Central memory CD8-positive, alpha-beta T cell (primary cell): ENCODE measurements around the gene NR1D1.

Source experiments
- ATAC-seq: fragments of 150-1000 bp; cut with Tn5 transposase; replicated peaks from 2 replicates; pipeline ENCODE4 v1.10.0; 2022; ENCODE audit warnings: mild to moderate bottlenecking, moderate FRiP score, moderate number of reproducible peaks; ENCODE audit not compliant: poor library complexity, severe bottlenecking; ENCODE audit errors: extremely low read depth
- DNase-seq, 2 donors: peaks; one replicate each; pipeline ENCODE4 v3.0.0; 2021; ENCODE audit warnings: low spot score in 2 of 2
- H3K27ac Mint-ChIP-seq: one replicate; pipeline ENCODE4 v1.8.0; 2022; ENCODE audit warnings: low read depth, mild to moderate bottlenecking, moderate library complexity, mixed read lengths
- H3K27me3 Mint-ChIP-seq: one replicate; pipeline ENCODE4 v1.8.0; 2022; ENCODE audit warnings: mixed read lengths
- H3K36me3 Mint-ChIP-seq: one replicate; pipeline ENCODE4 v1.8.0; 2022; ENCODE audit warnings: mild to moderate bottlenecking, moderate library complexity, mixed read lengths; ENCODE audit not compliant: insufficient read depth
- H3K4me1 Mint-ChIP-seq: one replicate; pipeline ENCODE4 v1.8.0; 2022; ENCODE audit warnings: mixed read lengths
- H3K4me3 Mint-ChIP-seq: one replicate; pipeline ENCODE4 v1.8.0; 2022; ENCODE audit warnings: mild to moderate bottlenecking, moderate library complexity, mixed read lengths
- H3K9me3 Mint-ChIP-seq: one replicate; pipeline ENCODE4 v1.8.0; 2022; ENCODE audit warnings: mixed read lengths

Gene NR1D1

DNA sequence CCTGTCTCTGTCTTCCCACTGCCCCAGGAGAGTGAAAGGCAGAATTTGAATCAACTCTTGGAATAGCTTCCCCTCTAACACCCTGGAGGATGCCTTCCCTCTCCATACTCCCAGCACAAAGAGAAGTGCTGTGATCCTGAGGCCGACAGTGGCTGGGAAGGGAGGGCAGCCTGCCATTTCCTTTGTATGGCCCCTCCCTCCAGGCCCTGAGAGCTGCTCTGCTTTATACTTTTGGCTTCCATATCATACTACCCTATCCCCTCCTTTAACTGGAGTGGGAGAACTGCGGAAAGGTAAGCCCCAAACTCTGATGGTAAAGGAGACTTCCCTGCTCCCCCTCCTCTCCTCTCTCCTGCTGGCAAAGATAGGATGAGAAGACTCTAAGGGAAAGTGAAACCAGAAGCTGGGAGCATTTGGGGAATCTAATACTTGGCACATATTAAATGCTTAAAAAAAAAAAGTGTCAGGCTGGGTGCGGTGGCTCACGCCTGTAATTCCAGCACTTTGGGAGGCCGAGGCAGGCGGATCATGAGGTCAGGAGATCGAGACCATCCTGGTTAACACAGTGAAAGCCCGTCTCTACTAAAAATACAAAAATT is 42.1 kb downstream of the NR1D1 start:
- Mint-ChIP-seq H3K27me3 (peaks cover 14% of the 10 kb centered on the region), H3K36me3 (peaks cover 5% of the 10 kb centered on the region), H3K4me1 (peaks cover 21% of the 10 kb centered on the region), H3K27ac (no peak overlapping the region), H3K9me3 (no peaks in the 10 kb centered on the region), H3K4me3 (no peak overlapping the region)
- ATAC-seq (no peak), DNase-seq (no peak)

GRCh38 chr17:40056379-40057015 is 43.9 kb downstream of the NR1D1 start:
- Mint-ChIP-seq H3K27ac (no peak overlapping the region), H3K4me3 (no peak overlapping the region), H3K27me3 (peaks cover 14% of the 10 kb centered on the region), H3K9me3 (no peaks in the 10 kb centered on the region), H3K36me3 (peaks cover 9% of the 10 kb centered on the region), H3K4me1 (peaks cover 13% of the 10 kb centered on the region)
- DNase-seq (no peak), ATAC-seq (no peak)
